LHCN-M2 (cell line): ENCODE results near the gene CERS2. TPM values are rescaled to one million over a fixed set of nuclear protein-coding genes. Genes with fewer than 3 reads are reported as not detected.

Experiments
- DNase-seq: peaks from one replicate; pipeline ENCODE4 v3.0.0-alpha.2; 2012; ENCODE audit warnings: low read depth
- polyA plus RNA-seq: library from polyadenylated mRNA; unstranded; fragments of >200 nt; gene quantifications from one replicate; pipeline ENCODE4 v1.2.1, GENCODE V29; 2012; ENCODE audit warnings: missing spikeins
- total RNA-seq: library from RNA; depleted of rRNA; stranded (reverse); fragments of >200 nt; gene quantifications from 2 replicates; pipeline ENCODE4 v1.2.3, GENCODE V29; 2014; rRNA removed

Gene CERS2, protein sequence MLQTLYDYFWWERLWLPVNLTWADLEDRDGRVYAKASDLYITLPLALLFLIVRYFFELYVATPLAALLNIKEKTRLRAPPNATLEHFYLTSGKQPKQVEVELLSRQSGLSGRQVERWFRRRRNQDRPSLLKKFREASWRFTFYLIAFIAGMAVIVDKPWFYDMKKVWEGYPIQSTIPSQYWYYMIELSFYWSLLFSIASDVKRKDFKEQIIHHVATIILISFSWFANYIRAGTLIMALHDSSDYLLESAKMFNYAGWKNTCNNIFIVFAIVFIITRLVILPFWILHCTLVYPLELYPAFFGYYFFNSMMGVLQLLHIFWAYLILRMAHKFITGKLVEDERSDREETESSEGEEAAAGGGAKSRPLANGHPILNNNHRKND
- total RNA-seq: 197 and 219 TPM in 2 replicates
- polyA plus RNA-seq: 164 TPM

DNA sequence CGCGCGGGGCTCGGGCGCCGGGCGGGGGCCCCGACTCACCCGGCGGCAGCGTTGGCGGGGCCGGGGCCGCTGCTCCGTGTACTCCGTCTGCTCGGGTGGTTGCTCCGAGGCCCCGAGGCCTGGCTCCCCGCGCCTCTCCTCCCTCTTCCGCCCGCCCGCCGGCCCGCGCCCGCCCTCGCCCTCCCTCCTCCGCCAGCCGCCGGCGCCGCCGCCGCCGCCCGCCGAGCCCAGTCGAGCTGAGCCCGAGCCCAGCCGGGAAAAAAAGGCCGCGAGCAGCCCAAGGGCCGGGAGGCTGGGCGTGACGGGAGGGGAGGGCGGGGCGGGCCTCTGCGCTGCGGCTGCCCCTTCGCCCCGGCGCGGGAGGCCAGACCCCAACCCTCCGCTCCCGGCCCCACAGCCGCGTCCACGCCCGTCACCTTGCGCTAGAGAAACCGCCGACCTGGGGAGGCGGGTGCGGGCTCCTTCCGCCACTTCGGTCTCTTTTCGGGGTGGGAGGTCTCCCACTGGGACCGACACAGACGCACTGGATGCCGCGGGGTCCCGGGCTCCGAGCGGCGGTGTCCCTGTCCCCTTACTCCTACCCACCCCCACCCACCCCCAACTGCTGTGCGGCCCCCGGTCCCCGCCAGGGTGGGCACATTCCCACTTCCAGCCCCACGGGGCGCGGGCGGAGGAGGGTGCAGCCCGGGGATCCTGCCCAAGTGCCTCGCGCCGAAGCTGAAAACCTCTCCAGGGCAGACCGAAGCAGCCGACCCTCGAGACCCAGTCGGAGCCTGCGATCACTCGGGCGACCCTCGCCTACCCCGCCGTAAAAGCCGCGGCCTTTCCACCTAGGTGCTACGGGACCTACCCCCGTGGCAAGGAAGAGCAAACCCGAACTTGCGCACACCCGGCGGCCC lies at the start of gene CERS2:
CERS2 (minus strand) TSS at position 256 of the 899 bp plus-strand sequence. CDS start 5,745 bp downstream, outside the sequence.
- DNase-seq: peak; percentile 67

DNA sequence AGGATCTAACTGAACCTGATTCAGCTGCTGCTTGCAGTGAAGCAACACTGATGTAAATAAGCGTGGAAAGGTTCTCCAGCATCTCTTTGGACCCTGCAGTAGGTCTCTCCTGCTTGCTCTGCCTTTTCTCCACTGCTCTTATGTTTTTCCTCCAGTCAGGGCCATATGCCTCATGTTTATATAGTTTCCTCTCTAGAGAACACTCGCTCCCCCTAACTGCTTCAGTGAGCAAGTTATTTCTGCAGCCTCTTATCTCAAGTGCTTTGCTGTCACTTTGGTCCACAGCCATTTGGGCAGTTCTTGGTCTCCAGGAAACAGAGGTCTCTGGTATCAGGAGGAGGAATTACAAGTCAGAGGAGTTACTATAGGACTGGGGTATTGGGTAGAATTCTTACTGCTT lies 38.9 kb upstream of the CERS2 start:
- no peak for DNase-seq

DNA sequence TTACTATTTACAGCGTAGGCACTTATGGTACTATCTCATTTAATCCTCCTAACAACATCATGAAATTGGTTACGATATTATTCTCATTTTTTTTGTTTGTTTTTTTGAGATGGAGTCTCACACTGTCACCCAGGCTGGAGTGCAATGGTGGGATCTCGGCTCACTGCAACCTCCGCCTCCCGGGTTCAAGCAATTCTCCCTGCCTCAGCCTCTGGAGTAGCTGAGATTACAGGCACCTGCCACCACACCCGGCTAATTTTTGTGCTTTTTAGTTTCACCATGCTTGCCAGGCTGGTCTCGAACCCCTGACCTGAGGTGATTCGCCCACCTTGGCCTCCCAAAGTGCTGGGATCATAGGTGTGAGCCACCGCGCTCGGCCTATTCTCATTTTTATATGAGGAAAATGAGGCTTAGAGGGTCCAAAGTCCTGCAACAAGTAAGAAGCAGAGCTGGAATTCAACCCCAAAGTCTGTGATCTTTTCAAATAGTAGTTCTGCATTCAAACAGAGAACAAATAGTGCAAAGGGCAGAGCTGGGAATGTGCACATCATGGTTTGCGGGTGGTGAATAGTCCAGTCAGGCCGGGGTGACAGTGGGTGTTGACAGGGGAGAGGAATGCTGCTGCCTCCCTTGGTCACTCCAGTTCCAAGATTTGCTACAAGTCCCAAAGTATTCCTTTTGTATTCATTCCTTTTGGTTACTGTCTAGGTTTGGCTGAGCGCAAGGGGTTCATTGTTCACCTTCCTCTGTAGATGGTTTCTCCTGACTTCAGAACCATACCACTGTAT lies 38.2 kb upstream of the CERS2 start:
- DNase-seq: no peak

DNA sequence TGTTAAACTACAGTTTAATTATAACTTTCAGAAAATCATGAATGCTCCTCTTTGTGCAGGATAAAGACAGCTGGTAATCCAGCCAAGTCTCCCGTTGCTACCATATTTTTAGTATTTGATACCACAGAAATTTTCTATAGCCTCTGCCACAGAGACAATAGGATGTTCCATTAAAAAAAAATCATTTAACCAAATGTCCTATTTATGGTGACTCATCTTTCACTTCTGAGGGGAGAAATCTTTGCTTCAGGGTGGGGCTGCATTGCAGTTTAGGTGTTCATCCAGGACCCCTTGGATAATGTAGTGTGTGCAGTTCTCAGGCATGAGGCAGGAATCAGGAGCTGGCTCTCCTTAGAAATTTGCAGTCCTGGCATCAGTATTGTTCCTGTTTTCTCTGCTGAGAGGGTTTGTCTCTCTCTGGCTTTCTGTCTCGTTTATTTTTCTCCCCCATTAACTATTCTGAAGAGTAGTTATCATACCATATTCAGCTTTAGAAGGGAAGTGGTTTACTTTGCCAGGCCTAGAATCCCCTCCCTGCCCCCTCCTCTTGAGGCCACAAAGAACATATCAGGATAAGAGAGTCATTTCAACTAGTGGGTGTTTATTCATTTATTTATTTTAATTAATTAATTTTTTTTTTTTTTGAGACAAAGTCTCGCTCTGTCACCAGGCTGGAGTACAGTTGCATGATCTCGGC lies 36.7 kb upstream of the CERS2 start:
- peak; percentile 12 for DNase-seq

DNA sequence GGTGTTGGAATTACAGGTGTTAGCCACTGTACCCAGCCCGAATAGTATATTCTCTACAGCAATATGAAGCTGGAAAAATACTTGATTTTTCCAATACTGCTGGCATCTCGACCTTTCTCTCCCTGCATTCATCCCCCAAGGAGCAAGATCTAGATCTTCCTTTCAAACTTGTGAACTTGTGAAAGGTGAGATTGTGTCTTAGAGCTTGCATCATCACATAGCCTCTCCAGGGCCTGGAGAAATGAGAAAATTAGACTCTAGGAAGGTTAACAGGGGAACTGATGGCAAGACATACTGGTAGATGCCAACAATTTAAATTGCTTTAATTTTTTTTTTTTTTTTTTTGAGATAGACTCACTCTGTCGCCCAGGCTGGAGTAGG lies 35.7 kb upstream of the CERS2 start:
- DNase-seq: no peak

DNA sequence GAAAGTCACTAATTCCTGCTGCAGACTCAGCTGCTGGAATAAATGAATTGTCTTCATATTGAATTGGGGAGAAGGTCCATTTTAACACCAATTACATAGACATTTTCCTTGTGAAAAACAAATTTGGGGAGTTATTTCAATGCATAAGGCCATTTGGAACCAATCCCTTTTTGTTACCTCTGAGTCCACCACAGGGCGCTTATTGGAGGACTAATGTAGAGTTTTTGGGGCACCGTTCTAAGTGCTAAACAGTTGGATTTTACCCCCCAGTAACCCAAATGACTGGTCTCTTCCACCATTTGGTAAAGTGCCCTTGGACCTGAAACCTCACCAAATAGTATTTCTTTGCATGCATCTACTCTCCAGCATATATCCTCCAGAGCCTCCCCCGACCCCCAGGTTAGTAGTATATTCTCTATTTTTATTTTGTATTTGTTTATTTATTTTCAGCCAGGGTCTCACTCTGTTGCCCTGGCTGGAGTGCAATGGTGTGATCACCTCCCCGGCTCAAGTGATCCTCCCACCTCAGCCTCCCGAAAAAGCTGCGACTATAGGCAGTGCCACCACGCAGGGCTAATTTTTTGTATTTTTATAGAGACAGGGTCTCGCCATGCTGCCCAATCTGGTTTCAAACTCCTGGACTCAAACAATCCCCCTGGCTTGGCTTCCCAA lies 35.2 kb upstream of the CERS2 start:
- no peak for DNase-seq

DNA sequence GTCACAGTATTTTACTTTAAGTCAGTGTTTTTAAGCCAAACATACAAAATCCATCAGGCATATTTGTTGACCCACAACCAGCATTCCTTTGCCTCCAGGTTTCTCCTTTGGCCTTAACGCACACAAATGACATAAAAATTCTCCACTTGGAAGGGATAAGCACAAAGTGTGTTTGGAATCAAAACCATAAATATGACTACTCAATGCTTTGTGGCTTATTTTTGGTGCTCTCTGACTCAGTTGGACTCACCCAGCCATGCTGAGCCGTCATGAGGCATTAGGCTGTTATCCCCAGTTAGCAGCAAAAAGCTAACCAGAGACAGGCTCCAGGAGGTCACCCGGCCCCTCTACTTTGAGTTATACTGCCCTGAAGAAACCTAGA lies 34.6 kb upstream of the CERS2 start:
- peak; percentile 21 for DNase-seq

DNA sequence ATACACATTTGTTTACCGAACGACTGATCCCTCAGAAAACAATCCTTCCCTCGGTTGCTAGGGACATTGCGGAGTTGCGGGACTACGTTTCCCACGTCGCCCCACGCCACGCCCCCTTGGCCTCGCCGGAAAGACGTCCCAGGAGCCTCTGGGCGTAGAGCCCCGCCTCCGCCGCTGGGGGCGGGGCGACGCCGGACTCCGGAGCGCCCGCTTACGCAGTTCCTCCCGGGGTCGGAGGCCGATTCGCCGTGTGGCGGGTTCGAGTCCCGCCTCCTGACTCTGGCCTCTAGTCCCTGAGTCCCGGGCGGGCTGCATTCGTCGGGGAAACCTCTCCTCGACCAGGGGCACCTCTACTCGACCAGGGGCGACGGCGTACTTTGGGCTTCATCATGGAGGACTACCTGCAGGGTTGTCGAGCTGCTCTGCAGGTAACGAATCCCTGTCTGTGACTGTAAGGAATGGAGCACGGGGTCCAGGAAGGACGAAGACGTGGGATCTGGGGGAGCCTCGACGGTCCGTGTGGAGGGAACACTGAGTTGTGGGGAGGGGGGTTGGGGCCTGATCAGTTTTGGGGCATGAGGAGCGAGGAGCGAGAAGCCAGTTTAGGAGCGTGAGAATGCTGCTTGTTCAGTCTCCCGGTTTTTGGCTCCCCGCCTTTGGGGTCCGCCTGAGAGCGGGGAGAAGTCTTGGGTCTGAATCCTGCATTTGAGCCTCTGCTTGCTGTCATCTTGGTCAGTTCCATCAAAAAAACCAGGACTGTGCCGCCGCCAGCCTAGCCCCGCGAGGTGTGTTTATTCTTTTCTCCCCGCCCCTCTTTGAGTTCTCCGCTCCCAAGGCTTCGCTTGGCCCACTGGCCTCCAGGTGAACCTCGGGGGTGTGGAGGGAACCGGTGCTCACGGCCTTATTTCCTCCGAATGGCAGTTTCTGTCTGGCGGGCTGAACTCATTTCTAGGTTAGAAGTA lies 33.9 kb upstream of the CERS2 start, which contains the start of gene PRUNE1:
PRUNE1 (plus strand) TSS at position 206 of the 962 bp plus-strand sequence; CDS start at position 390, 184 bp downstream.
- peak; percentile 97 for DNase-seq

DNA sequence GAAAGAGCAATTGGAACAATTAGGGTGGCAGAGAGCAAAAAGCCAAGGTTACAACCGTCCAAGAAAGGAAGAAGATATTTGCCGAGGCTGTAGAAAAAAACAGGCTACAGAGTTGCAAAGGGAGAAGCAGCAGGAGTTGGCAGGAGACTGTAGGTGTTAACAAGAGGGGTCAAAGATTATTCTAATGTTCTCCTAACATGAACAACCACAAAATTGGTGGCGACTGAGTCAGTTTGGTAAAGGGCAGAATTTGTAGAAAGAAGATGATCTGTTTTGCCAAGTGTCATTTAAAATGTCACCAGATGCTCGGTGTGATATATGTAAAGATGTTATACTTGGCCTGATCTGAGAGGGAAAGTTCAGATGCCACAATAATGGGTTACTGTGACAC lies 33.2 kb upstream of the CERS2 start:
- no peak for DNase-seq

DNA sequence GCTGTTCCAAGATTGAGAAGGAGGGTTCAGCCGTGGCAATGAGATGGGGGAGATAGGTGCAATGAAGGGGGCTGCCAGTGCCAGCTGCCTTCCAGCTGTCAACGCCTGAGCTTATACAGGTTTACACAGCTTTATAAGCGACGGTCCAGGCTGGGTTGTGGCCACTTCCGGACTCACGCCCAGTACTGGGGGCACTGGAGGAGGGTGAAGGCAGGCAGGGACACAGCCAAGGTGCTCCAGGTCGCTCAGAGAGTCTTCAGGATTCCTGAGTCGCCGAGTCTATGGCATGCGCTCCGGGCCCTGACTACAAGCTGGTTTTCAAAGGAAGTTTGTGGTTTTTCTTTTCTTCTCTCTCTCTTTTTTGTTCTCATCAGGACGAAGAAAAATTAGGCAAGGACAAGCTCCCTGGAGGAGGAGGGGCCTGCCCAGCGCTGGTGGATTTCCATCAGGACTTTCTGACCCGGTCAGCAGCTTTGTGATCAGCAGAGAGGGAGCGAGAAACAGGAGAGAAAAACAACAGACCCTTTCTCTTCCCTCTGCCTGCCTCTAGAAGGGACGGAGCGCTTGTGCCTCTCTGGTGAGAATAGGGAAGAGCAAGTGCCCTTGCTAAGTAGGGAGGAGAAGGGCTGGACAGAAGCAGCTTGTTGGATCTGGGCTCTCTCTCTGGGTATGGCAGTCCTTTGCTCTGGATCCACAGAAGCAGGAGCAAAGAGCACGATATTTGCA lies 31.9 kb upstream of the CERS2 start, which contains the start of gene MINDY1:
MINDY1 (minus strand) TSS at position 576 of the 726 bp plus-strand sequence. CDS start 4,285 bp downstream, outside the sequence.
- peak; percentile 88 for DNase-seq

DNA sequence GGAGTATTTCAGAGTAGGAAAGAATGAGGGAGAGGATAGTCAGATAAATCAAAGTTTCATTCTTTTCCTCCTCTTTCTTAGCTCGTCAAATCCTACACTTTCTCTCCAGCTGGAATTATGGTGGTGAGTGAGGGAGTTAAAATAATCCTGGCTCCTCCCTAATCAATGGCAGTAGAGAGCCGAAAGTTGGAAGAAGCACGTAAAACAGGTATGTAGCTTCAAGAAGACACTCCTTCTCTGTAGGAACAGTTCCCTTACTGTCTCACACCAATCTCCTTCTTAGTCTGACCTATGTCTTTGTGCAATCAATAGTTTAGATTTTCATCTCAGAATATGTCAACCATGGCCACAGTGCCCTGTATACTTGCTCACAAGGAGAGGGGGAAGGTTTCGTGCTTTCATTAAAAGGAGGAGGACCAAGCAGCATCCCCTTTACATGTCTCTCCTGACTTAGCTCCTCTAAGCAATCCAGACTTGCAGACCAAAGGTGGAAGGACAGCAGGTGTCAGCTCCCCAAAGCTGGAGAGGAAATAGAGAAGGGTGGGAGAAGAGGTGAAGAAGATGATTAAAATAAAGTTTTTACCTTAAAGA lies 31.2 kb upstream of the CERS2 start:
- DNase-seq: no peak

DNA sequence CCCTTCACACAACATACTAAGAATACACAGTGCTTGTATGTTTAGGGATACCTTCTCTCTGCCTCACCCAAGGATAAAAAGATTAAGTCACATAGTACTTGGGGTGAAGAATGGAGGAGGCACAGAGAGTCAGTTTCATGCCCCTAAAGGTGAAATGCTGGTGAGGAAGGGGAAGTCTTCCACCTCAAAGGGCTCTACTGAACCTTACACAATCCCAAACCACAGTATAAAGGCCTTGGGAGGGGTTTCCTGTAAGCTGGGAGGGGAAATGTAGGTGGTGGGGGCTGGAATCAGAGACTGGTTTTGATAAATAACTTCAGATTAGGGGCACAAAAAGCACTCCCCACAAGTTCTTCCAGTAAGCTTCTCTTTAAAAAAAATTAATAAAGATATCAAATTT lies 28.5 kb upstream of the CERS2 start:
- DNase-seq: no peak

DNA sequence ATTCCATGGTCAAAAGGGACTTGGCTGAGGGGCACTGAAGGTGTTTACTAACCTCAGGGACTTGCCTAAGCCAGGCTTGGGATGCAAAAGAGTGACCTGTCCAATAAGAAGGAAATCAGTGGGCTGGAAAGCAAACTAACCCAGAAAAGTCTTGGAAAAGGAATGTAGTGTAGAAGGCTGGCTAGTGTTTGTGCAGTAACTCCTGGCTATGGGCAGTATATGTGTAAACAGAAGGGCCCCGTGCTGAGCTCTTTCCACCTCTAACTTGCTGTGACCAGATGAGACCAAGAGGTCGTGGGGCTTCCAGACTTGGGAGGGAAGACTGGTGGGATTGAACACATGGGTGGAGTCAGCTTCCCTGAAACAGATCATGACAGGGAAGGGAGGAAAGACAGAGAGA lies 28.0 kb upstream of the CERS2 start:
- DNase-seq: no peak

DNA sequence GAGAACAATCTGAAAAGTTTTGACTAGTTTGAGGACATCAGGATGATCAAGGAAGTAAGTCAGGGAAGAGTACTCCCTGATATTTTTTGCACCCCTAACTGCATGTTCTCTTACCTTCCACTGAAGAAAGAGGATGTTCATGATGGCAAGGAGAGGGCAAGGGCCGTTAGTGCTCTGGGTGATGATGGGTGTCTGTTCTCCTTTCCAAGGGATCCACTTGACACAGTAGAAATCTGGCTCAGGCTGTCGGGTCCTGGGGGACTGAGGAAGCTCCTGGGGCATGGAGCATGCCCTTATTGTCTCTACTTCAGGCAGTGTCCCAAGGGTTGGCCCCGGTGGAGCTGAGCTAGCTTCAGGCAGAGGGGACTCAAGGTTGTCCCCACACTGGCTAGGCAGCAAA lies 27.4 kb upstream of the CERS2 start:
- no peak for DNase-seq

DNA sequence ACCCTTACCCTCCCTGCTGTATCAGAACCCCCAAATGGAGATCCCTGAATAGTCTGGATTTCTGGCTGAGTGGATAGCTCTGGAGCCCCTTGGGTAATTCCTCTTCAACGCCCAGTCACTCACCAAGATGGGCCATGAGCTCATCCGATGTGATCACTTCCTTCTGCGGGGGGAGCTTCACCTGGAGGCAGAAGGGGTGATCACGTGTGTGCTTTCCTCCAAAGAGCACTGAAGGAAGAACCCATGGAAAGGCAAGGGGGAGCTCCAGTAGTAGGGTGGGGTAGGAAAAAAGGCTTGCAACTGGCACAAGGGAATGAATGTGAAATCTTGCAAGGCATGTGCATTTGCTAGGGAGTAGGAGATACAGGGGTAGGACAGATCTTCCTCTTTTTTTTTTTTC lies 27.0 kb upstream of the CERS2 start:
- DNase-seq: no peak

DNA sequence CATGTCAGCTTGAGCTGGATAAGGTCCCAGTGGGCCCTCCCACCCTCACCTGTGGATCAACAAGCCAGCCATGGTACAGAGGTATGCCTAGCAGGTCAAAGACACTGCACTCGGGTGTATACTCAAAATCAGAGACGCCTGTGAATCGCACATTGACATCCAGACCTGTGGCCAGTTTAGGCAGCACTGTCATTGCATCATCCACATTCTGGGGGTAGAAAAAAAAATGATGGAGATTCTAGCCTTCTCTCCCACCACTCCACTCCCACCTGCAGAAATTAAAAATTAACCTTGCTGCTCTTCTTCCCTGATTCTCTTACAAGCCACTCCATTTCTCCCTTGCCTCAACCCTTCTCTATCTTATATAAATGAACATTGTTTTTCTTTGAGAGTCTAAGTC lies 25.8 kb upstream of the CERS2 start:
- DNase-seq: no peak

DNA sequence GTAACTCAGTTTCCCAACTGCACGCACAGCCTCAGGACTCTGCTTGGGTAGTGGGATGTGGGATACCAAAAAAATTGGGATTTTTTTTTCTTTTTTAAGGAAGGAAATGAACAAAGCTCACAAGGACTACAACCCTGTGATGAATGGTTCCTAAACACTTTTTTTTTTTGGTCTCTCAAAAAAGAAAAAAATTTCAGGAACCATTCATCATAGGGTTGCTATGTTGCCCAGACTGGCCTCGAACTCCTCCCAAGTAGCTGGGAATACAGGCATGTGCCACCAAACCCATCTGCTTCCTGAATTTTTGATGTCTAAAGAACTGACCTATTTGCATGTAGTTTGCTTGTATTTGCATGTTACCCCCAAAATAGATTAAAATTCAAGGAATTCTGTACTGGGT lies 25.3 kb upstream of the CERS2 start:
- no peak for DNase-seq

DNA sequence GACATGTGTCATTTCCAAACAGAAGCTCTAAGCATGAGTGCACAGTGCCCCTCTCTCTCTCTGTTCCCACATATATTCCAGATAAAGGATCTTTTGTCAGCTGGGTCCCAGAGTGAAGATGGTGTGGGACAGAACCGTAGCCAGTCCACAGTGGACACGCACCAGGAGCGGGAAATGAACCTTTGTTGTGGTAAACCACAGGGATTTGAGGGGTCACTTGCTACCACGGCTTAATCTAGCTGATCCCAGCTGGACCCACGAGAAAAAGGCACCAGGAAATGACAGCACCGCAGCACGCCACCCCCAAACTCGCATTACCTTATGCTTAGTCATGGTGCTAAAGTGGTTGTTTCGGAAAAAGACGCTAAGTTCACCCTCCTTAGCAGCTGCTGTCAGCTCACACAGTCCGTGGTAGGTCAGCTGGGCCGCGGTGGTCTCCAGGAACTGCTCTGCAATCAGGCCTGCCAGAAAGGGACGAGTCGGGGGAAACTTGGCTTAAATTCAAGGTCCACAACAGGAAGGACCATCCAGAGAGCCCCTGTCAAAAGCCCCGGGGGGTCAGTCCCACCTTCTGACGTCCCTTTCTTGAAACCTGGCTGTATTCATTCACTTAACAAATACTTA lies 24.5 kb upstream of the CERS2 start:
- peak; percentile 92 for DNase-seq
